Breast epithelium (tissue), 4 donors: ENCODE data around the gene CIB4. TPM values are rescaled to one million over a fixed set of nuclear protein-coding genes. Genes with fewer than 3 reads are reported as not detected.

Experiments used
- DNase-seq, 2 donors: peaks; one replicate each; pipeline ENCODE4 v3.0.0-alpha.2; 2019; ENCODE audit warnings: low spot score in 2 of 2
- H3K27ac ChIP-seq, 2 donors: fragments of 200-600 bp; sonication (generic) in 1 of 2; one replicate each; pipeline ENCODE4 v1.5.1; 2016 to 2019; ENCODE audit warnings: mild to moderate bottlenecking in 1 of 2
- H3K27me3 ChIP-seq, 2 donors: fragments of 200-600 bp; sonication (generic) in 1 of 2; one replicate each; pipeline versions ENCODE4 v1.5.1 to v1.6.0; 2017 to 2019; ENCODE audit warnings: control low read depth in 1 of 2, mild to moderate bottlenecking in 1 of 2
- H3K36me3 ChIP-seq: fragments of 200-600 bp; one replicate; pipeline ENCODE4 v1.5.1; 2019
- H3K4me1 ChIP-seq, 2 donors: fragments of 200-600 bp; sonication (generic); one replicate each; pipeline ENCODE4 v1.5.1; 2016 to 2019; ENCODE audit warnings: control low read depth in 1 of 2
- H3K4me3 ChIP-seq, 3 donors: fragments of 200-600 bp; sonication (generic); 1 replicate in 2 of 3; 2 replicates in 1 of 3; pipeline ENCODE4 v1.5.1; 2016 to 2019; ENCODE audit warnings: mild to moderate bottlenecking in 3 of 3, moderate library complexity in 2 of 3
- H3K9me3 ChIP-seq, 2 donors: fragments of 200-600 bp; sonication (generic) in 1 of 2; one replicate each; pipeline ENCODE4 v1.5.1; 2016 to 2019; ENCODE audit warnings: control low read depth in 1 of 2
- POLR2A ChIP-seq: fragments of 450-650 bp; IDR thresholded peaks from one replicate; pipeline ENCODE4 v1.6.1; 2016; ENCODE audit warnings: antibody characterized with exemption, mild to moderate bottlenecking, moderate library complexity
- POLR2AphosphoS5 ChIP-seq, 3 donors: sonication (generic); formaldehyde crosslinking; IDR thresholded peaks; one replicate each; pipeline ENCODE4 v1.6.1; 2017; ENCODE audit warnings: antibody characterized with exemption in 3 of 3
- intact Hi-C: fragments of 100-400 bp; cut with DNase I; formaldehyde crosslinking; loops from one replicate; pipeline ENCODE4 v1.15.1; 2023; ENCODE audit warnings: low total_unique reads
- total RNA-seq, 3 donors: library from RNA; depleted of rRNA; stranded (reverse); fragments of >200 nt; gene quantifications; one replicate each; pipeline ENCODE4 v1.1.0, GENCODE V29; 2016
- TF ChIP-seq, protein P1 (sequence below), 3 donors: fragments of 450-650 bp; IDR thresholded peaks; one replicate each; pipeline ENCODE4 v1.5.1; 2016 to 2017; ENCODE audit warnings: antibody characterized with exemption in 3 of 3, mild to moderate bottlenecking in 3 of 3, moderate library complexity in 3 of 3

Gene CIB4
- total RNA-seq, 3 donors from 2014 or later = not detected

DNA sequence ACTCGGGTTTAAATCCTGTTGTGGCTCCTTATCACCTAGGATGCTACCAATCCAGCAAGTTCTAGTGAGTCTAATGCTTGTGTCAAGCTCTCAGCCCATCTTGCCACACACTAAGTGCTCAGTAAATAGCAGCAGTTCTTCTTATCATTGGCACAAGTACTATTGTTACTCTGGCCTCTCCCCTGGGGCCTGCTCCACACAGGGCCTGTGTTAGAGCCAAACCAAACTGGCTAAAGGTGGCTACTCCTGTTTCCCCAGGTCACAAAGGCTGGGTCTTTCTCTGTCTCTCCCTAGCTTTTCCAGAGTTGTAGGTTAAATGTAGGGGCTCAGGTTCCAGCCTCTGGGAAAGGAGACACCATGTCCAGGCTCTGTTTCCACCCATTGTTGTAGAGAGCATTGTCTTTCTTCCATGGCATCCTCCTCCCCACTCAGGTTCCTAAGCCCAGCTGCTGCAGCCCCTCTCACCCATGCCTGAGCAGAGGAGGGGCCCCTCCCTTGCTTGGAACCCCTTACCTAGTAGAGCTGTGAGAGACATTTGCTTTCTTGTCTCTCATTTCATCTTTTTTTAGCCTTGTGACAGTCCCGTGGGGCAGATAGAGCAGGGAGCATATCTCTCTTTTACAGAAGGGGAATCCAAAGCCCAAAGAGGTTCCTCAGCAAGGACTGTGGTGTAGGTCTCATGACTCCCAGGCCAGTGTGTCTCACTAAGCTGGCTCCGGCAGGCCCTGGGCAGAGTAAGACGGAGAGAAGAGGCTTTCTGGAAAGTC lies 106.9 kb downstream of the CIB4 start:
- TF ChIP-seq POLR2A (no peak), POLR2AphosphoS5 (IDR thresholded peaks at IDR 0.05) (no peak)
- TF ChIP-seq, protein P1, sequence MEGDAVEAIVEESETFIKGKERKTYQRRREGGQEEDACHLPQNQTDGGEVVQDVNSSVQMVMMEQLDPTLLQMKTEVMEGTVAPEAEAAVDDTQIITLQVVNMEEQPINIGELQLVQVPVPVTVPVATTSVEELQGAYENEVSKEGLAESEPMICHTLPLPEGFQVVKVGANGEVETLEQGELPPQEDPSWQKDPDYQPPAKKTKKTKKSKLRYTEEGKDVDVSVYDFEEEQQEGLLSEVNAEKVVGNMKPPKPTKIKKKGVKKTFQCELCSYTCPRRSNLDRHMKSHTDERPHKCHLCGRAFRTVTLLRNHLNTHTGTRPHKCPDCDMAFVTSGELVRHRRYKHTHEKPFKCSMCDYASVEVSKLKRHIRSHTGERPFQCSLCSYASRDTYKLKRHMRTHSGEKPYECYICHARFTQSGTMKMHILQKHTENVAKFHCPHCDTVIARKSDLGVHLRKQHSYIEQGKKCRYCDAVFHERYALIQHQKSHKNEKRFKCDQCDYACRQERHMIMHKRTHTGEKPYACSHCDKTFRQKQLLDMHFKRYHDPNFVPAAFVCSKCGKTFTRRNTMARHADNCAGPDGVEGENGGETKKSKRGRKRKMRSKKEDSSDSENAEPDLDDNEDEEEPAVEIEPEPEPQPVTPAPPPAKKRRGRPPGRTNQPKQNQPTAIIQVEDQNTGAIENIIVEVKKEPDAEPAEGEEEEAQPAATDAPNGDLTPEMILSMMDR (IDR thresholded peaks at IDR 0.05) = no peak
- intact Hi-C loops = no loop called here
- DNase-seq = no peak

DNA sequence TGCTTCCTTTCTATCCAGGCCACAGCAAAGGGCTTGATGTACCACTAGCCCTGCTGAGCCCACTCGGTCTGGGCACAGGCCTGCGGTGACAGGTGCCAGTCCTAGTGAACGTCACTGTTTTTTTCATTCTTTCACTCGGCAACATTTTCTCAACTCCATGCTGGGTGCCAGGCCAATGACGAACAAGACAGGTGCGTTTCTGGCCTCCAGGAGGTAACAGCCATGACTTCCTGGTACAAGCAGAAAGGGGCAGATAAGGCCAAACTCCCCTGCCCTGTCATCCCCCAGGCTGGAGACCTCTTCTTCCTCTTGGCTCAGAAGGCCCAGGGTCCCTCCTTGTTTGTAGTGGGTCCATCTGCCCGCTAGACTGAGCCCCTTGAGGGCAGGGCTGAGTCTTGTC lies 107.5 kb downstream of the CIB4 start:
- no peak for DNase-seq
- H3K36me3 ChIP-seq = no peaks in the 10 kb centered on the region
- intact Hi-C loops = no loop called here
- H3K27ac ChIP-seq = peak overlapping the region in 1 of 2 donors; percentile 9
- no peaks in the 10 kb centered on the region for H3K9me3 ChIP-seq
- no peaks in the 10 kb centered on the region for H3K4me1 ChIP-seq
- TF ChIP-seq, protein P1 (IDR thresholded peaks at IDR 0.05) = no peak
- TF ChIP-seq POLR2AphosphoS5 (IDR thresholded peaks at IDR 0.05) = no peak
- TF ChIP-seq POLR2A = no peak
- no peaks in the 10 kb centered on the region for H3K27me3 ChIP-seq
- H3K4me3 ChIP-seq = no peak overlapping the region

More for the DNA sequence above, 106.9 kb downstream of the CIB4 start:
- Histone ChIP-seq H3K9me3 (no peaks in the 10 kb centered on the region), H3K4me3 (no peak overlapping the region), H3K27ac (peak overlapping the region in 1 of 2 donors; percentile 9), H3K36me3 (no peaks in the 10 kb centered on the region), H3K27me3 (no peaks in the 10 kb centered on the region), H3K4me1 (no peaks in the 10 kb centered on the region)

DNA sequence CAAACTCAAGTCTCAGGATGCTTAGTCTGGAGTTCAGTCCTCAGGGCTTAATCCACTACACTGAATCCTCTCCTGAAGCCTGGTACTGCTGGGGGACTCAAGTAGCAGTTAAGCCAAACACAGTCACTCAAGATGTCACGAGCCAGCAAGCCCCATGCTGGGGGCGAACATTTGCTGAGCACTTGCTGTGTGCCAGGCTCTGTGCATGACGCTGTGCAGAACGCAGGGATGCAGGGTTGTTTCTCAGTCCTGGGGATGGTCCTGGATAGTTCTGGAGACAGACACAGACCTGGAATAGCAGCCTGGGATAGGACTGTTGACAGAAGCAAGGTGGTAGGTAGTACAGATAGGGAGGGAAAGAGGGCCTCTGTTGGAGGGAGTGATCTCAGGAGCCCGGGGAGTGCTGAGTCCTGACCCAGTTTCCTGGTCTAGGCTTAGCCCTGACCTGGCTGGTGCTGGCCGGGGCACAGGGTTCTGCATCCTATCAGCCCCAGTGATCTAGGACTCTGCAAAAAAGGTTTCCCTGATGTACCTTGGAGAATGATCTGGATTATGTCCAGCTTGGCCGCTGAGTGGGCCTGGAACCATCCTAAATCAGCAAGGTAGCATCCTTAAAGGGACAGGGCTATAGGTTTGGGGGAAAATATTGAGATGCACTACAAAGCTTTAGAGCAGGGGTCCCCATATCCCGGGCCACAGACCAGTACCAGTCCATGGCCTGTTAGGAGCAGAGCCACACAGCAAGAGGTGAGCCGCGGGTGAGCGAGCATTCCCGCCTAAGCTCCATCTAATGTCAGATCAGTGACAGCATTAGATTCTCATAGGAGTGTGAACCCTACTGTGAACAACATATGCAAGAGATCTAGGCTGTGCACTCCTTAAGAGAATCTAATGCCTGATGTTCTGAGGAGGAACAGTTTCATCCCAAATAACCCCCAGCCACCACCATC lies 108.6 kb downstream of the CIB4 start:
- no peak overlapping the region for H3K27ac ChIP-seq
- intact Hi-C loops = no loop called here
- peaks cover 0 to under 1% of the 10 kb centered on the region in 2 donors for H3K27me3 ChIP-seq
- H3K4me1 ChIP-seq = no peaks in the 10 kb centered on the region
- H3K4me3 ChIP-seq = no peak overlapping the region
- H3K36me3 ChIP-seq = no peaks in the 10 kb centered on the region
- no peak for DNase-seq
- TF ChIP-seq, protein P1 (IDR thresholded peaks at IDR 0.05) = no peak
- TF ChIP-seq POLR2A (no peak), POLR2AphosphoS5 (IDR thresholded peaks at IDR 0.05) (no peak)
- H3K9me3 ChIP-seq = no peaks in the 10 kb centered on the region

Other genes starting within 250 kb of the CIB4 start
- gene DRC1, start 239.4 kb downstream of the CIB4 start, total RNA-seq = not detected
- gene OTOF, start 163.2 kb downstream of the CIB4 start, total RNA-seq = under 1 TPM; 0.15 to 0.33 (median 0.32) TPM
- 1 to 10 TPM in 2 of 3 donors, under 1 TPM in 1; 0.59 to 2.3 (median 1.4) TPM for gene KCNK3, start 51.4 kb upstream of the CIB4 start, total RNA-seq
- gene SLC35F6, start 122.9 kb upstream of the CIB4 start, total RNA-seq = 10 to 100 TPM; 32.8 to 57.3 (median 55.1) TPM
- gene CENPA, start 144.7 kb upstream of the CIB4 start, total RNA-seq = under 1 TPM in 1 of 3 donors, not detected in 2; 0.64 TPM
- not detected for gene DPYSL5, start 206.8 kb upstream of the CIB4 start, total RNA-seq